HTERT RPE-1 (cell line): ENCODE data around the gene SPOP.
"Not testable (repeated sequence)": the region's sequence is repeated elsewhere in the genome, so short reads cannot be mapped to it uniquely, and the experiment has no call there.

Experiments
- in situ Hi-C: fragments of 300-500 bp; cut with MboI; formaldehyde crosslinking; loops from 4 replicates; pipeline ENCODE4 v1.14.3; 2020; ENCODE audit warnings: low sequenced_read_pairs

The SPOP gene

GRCh38 chr17:49696233-49696761 lies 18.4 kb upstream of the SPOP start:
- in situ Hi-C loops = loop anchor here (25.0 kb wide), 1 partner anchor 134 kb away; no protein-coding TSS in a partner anchor

DNA sequence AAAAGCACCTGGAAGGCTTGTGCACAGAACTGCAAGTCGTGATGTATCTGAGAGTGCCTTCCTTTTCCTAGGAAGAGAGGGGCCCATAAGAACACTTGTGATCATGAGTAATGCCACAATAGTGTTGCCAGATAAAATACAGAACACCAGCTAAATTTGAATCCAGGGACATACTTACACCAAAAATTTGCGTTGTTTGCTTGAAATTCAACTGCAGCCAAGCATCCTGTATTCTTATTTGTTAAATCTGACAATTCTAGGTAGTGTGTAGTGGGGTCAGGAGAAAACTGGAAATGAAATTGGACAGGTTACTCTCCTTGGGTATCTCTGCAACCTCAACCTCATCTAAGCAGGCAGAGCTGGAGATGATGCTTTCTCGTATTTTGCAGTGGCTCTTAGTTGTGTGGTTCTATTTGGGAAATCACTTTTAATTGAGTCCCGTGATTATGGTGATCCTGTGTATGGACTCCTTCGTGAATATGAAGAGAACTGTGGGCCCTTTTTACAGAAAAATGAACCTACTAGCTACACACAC lies 17.9 kb upstream of the SPOP start:
- in situ Hi-C loops = loop anchor here (25.0 kb wide), 1 partner anchor 133 kb away; no protein-coding TSS in a partner anchor

DNA sequence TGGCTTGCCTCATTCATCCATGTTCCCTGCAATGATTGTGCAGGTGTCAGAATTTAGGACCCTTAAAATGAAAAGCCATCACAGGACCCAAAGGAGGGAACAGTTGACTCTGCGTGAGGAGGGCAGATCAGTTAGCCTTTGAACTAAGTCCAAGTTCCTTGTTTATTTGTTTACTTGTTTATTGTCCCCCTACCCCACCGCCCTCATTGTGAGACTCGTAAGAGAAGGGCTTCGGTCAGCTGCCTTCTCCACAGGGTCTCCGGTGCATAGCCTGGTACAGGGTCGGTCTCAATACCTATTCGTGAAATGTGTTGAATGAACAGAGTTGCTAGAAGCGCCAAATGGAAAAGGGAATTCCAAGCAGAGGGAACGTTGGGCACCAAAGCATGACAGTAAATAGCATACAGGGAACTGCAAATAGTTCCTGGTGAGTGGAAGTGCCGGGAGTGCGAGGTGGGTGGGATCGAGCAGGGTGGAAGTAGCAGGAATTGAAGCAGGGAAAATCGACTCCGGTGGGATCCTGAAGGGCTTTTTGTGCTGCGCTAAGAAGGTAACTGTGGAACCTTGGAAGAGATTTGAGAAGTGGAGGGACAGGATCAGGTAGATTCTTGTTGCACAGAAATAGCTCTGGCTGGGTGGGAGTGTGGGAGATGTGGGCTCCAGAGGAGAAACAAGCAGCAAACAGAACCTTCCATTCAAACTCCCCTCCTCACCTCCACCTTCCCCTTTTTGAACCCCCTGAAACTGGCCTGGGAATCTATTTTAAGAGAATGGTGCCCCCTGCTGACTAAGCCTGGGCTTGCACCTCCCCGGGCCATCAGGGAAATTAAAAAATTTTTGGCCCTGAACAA lies 17.2 kb upstream of the SPOP start:
- in situ Hi-C loops = loop anchor here (25.0 kb wide), 1 partner anchor 133 kb away; no protein-coding TSS in a partner anchor

DNA sequence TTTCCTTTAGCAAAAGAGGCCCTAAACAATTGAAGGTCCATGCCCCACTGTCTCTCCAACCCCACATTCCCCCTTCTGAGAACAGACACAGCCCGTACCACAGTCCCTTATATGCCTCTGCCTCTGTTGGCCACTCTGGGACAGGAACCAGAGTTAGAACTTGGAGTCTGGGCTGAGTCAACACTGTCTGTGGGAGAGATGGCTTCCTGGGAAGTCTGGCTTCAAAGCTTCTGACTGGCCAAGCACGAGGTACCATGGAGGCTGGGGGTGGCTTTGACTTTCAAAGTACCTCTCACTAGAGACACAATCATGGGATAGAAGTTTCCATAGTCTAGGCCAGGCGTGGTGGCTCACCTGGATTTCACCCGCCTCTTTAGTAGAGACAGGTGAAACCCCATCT lies 14.9 kb upstream of the SPOP start:
- in situ Hi-C loops = loop anchor here (25.0 kb wide), 1 partner anchor 130 kb away; no protein-coding TSS in a partner anchor

DNA sequence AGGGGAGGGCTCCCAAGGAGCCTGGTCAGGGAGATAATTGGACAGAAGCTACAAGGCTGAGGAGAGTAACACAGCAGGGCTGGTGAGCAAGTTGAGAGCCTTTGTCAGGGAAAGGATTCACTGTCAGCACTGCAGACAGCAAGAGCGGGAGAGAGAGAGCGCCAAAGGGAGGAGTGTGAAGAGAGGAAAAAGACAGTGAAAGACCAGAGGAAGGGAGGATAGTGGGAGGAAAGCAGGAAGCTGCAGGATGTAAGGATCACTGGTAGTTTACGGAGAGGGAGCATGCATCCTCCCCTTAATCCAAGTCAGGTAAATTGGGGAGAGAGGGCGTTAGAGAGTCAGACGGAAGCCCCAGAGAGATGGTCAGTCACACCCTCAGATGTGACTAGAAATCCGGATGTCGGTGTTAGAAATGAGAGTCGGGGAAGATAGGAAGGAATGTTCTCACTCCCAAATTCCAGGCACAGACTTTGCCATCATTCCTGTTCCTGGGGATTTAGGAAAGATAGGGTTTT lies 13.8 kb upstream of the SPOP start:
- in situ Hi-C loops = loop anchor here (25.0 kb wide), 1 partner anchor 129 kb away; no protein-coding TSS in a partner anchor

DNA sequence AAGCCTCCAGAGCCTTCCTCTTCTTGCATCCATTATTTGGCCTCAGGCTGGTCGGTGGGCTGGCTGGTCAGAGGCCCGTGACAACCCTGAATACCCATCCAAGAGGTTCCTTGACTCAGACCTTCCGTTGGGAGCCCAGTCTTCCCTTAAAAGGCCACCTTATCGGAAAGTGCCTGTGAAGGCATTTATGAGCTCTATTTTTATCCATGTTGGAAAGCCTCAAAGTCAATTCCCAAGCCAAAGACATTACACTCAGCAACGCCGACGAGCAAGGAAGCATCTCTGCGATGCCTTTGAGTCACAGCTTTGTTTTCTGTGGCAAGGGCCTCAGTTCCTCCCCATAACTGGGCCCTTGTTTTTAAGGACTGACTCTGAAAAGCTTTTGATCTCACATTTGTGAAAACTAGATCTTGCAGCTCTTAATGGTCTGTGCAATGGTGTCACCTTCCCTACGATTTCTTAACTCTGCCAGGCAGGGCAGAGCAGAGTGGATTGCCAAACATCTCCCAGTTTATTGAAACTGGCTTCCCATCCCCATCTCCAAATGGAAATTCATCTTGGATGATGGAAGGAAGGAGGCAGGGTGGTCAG lies 13.3 kb upstream of the SPOP start:
- in situ Hi-C loops = loop anchor here (25.0 kb wide), 1 partner anchor 129 kb away; no protein-coding TSS in a partner anchor

DNA sequence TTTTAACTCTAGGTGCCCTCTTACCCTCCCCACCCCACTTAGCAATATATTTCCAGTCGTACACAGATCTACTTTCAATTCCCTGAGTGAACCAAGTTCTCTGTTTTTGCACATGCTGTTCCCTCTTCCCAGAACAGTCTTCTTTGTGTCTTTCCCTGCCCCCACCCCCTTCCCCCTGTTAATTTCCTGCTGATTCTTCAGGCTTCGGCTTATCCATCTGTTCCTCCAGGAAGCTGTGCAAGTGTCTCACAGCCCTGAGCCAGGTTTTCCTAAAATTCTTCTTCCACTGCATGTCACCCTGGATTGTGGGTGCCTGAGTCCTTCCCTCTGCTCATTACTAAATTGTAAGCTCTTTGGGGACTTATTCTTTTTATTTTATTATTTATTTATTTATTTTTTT lies 12.4 kb upstream of the SPOP start:
- in situ Hi-C loops = loop anchor here (25.0 kb wide), 1 partner anchor 128 kb away; no protein-coding TSS in a partner anchor

- in situ Hi-C loops = loop anchor here (25.0 kb wide), 1 partner anchor 127 kb away; no protein-coding TSS in a partner anchor
Measured at GRCh38 chr17:49688848-49689247, 11.0 kb upstream of the SPOP start.

GRCh38 chr17:49687878-49688491 lies 10.1 kb upstream of the SPOP start:
- in situ Hi-C loops = loop anchor here (25.0 kb wide), 1 partner anchor 126 kb away; no protein-coding TSS in a partner anchor

DNA sequence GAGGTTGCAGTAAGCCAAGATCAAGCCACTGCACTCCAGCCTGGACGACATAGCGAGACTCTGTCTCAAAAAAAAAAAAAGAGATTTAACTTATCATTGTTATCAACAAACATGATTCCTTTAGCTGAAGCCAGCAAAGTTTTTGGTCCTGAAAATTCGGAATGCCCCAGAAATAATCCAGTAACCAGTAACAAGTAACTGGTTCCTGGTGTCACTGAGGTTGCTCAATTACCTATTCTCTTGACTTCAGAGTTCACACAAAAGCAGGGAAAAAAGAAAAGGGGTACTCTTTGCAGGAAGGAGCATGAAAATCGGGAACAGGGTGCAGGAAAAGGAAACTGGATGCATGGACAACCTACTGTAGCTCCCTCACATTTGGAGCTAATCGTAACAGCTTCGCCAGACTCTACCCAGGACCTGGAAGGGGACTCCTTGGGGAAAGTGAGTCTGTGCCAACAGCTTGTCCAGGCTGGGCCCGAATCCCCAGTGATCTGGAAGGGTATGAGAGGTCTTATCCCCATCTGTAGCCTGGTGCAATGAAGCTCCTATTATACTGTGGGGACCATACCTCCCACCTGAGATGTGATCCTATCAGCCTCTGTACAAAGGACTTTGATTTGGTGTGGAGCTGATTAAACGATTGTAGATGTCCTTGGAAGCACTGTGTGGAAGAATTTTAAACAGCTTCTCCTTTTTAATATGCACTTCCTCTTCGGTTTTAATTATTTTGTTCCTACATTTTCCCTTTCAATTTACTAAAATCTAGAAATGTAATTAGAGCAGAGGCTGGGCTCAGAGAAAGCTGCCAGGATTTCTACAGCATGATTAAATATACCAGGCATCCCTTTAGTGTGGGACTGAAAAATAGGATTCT lies 3.4 kb upstream of the SPOP start:
- in situ Hi-C loops = loop anchor here (25.0 kb wide), 1 partner anchor 119 kb away; no protein-coding TSS in a partner anchor

DNA sequence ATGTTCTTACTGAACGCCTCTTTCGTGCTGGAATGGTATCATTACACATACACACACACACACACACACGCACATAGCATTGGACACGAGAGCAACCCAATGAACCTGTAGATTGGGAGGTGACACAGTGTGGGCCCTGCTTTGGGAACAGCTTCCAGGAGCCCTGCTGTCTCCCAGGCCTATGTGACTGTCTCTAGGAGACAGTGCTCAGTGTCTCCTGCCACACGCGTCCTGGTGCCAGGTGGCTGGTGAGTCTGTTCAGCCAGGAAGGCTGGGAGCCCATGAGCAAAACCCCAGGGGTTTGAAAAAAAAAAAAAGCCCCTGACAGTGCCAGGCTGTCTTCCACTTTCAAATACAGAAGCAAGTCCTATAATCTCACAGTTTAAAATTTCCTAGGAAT lies 2.4 kb upstream of the SPOP start:
- in situ Hi-C loops = loop anchor here (25.0 kb wide), 1 partner anchor 118 kb away; no protein-coding TSS in a partner anchor

- in situ Hi-C loops = loop anchor here (25.0 kb wide), 1 partner anchor 115 kb away; no protein-coding TSS in a partner anchor
Measured at GRCh38 chr17:49677134-49677932, 564 bp downstream of the SPOP start.

GRCh38 chr17:49676276-49676868 lies 1.5 kb downstream of the SPOP start:
- in situ Hi-C loops = loop anchor here (25.0 kb wide), 1 partner anchor 114 kb away; no protein-coding TSS in a partner anchor

- in situ Hi-C loops = no loop called here
Measured at GRCh38 chr17:49674507-49674906, 3.4 kb downstream of the SPOP start.

- in situ Hi-C loops = not testable (repeated sequence)
Measured at GRCh38 chr17:49673679-49674078, 4.2 kb downstream of the SPOP start.

GRCh38 chr17:49670641-49671040 lies 7.3 kb downstream of the SPOP start:
- in situ Hi-C loops = no loop called here

DNA sequence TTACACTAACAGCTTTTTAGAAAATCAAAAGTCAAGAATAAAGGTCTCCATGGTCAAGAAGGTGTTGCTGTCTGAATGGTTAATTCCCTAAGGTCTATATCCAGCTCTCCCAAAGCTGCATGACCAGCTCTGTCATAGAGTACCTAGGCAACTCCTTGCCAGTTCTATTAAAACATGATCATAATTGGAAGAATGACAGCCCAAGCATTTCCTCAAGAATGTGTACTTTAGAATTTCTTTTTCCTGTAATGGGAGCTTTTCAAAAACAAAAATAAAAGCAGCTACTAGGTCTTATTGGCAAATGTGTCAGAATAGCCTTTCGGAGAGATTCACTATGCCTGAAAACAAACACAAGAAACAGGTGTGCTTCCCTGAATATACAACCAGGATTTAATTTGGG lies 7.9 kb downstream of the SPOP start:
- in situ Hi-C loops = no loop called here

DNA sequence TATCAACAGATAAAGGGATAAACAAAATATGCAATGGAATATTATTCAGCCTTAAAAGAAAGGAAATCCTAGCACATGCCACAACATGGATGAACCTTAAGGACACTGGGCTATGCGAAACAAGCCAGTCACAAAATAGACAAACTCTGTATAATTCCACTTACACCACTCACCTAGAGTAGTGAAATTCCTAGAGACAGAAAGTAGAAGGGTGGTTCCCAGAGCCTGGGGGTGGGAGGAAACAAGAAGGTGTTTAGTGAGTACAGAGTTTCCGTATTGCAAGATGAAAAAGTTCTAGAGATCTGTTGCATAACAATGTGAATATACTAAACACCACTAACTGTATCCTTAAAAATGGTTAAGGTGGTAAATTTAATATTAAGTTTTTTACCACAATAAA lies 10.0 kb downstream of the SPOP start:
- in situ Hi-C loops = no loop called here
